ENCODE results near the gene ZNF212. TPM values are rescaled to one million over a fixed set of nuclear protein-coding genes. Genes with fewer than 3 reads are reported as not detected.

Gene ZNF212
- total RNA-seq, 1 donor from 2014 or later = 8.8 TPM

GRCh38 chr7:149199234-149199995 is 40.0 kb upstream of the ZNF212 start:
- Histone ChIP-seq H3K4me1 (peaks cover 26% of the 10 kb centered on the region), H3K27me3 (no peaks in the 10 kb centered on the region), H3K36me3 (peaks cover 0 to 57% of the 10 kb centered on the region in 2 donors), H3K9me3 (no peaks in the 10 kb centered on the region), H3K27ac (no peak overlapping the region), H3K4me3 (no peak overlapping the region)
- intact Hi-C loops (cut with DNase I) = no loop called here
- TF ChIP-seq POLR2A (IDR thresholded peaks at IDR 0.05) (no peak), POLR2AphosphoS5 (IDR thresholded peaks at IDR 0.05; ENCODE audit: insufficient read depth in 1 of 2, low read depth in 1 of 2) (no peak), CTCF (IDR thresholded peaks at IDR 0.05) (no peak)
- DNase-seq (ENCODE audit: extremely low spot score in 2 of 2) = no peak

- no peak overlapping the region for H3K4me3 ChIP-seq
- TF ChIP-seq CTCF (IDR thresholded peaks at IDR 0.05) = no peak
- no peak for TF ChIP-seq POLR2A (IDR thresholded peaks at IDR 0.05)
- no peak for TF ChIP-seq POLR2AphosphoS5 (IDR thresholded peaks at IDR 0.05; ENCODE audit: insufficient read depth in 1 of 2, low read depth in 1 of 2)
- no peaks in the 10 kb centered on the region for H3K9me3 ChIP-seq
- no peak for DNase-seq (ENCODE audit: extremely low spot score in 2 of 2)
- H3K27me3 ChIP-seq = no peaks in the 10 kb centered on the region
- intact Hi-C loops (cut with DNase I) = no loop called here
- H3K36me3 ChIP-seq = peaks cover 0 to 66% of the 10 kb centered on the region in 2 donors
- H3K27ac ChIP-seq = no peak overlapping the region
- H3K4me1 ChIP-seq = peaks cover 1% of the 10 kb centered on the region
Measured at GRCh38 chr7:149202831-149203231, 36.6 kb upstream of the ZNF212 start.

GRCh38 chr7:149205690-149206381 is 33.6 kb upstream of the ZNF212 start:
- Histone ChIP-seq H3K4me3 (no peak overlapping the region), H3K27me3 (no peaks in the 10 kb centered on the region), H3K9me3 (no peaks in the 10 kb centered on the region), H3K36me3 (peaks cover 0 to 65% of the 10 kb centered on the region in 2 donors), H3K4me1 (no peaks in the 10 kb centered on the region), H3K27ac (no peak overlapping the region)
- TF ChIP-seq POLR2AphosphoS5 (IDR thresholded peaks at IDR 0.05; ENCODE audit: insufficient read depth in 1 of 2, low read depth in 1 of 2) = no peak
- TF ChIP-seq CTCF (IDR thresholded peaks at IDR 0.05) = no peak
- TF ChIP-seq POLR2A (IDR thresholded peaks at IDR 0.05) = no peak
- no peak for DNase-seq (ENCODE audit: extremely low spot score in 2 of 2)
- intact Hi-C loops (cut with DNase I) = no loop called here

- intact Hi-C loops (cut with DNase I) = no loop called here
- TF ChIP-seq POLR2A (IDR thresholded peaks at IDR 0.05) = no peak
- H3K27ac ChIP-seq = no peak overlapping the region
- no peaks in the 10 kb centered on the region for H3K27me3 ChIP-seq
- no peak for DNase-seq (ENCODE audit: extremely low spot score in 2 of 2)
- no peaks in the 10 kb centered on the region for H3K4me1 ChIP-seq
- no peak overlapping the region for H3K4me3 ChIP-seq
- H3K9me3 ChIP-seq = no peaks in the 10 kb centered on the region
- H3K36me3 ChIP-seq = peaks cover 0 to 63% of the 10 kb centered on the region in 2 donors
Measured at GRCh38 chr7:149207324-149208035, 32.0 kb upstream of the ZNF212 start.

- Histone ChIP-seq H3K27me3 (no peaks in the 10 kb centered on the region), H3K9me3 (no peaks in the 10 kb centered on the region), H3K36me3 (peaks cover 0 to 69% of the 10 kb centered on the region in 2 donors), H3K4me1 (no peaks in the 10 kb centered on the region), H3K4me3 (no peak overlapping the region), H3K27ac (no peak overlapping the region)
- intact Hi-C loops (cut with DNase I) = no loop called here
- DNase-seq (ENCODE audit: extremely low spot score in 2 of 2) = no peak
- TF ChIP-seq CTCF (IDR thresholded peaks at IDR 0.05) = no peak
- TF ChIP-seq POLR2A (IDR thresholded peaks at IDR 0.05) = no peak
- no peak for TF ChIP-seq POLR2AphosphoS5 (IDR thresholded peaks at IDR 0.05; ENCODE audit: insufficient read depth in 1 of 2, low read depth in 1 of 2)
Measured at GRCh38 chr7:149209518-149210269, 29.8 kb upstream of the ZNF212 start.
